Measurements from ENCODE around the gene ARAP1. TPM values are rescaled to one million over a fixed set of nuclear protein-coding genes. Genes with fewer than 3 reads are reported as not detected.

Gene ARAP1
- total and polyA plus RNA-seq, 2 of the 8 experiments (the other 6 are each of a cell fraction or from before 2014, with no cell fraction given), result 25.7 to 61.6 TPM

DNA sequence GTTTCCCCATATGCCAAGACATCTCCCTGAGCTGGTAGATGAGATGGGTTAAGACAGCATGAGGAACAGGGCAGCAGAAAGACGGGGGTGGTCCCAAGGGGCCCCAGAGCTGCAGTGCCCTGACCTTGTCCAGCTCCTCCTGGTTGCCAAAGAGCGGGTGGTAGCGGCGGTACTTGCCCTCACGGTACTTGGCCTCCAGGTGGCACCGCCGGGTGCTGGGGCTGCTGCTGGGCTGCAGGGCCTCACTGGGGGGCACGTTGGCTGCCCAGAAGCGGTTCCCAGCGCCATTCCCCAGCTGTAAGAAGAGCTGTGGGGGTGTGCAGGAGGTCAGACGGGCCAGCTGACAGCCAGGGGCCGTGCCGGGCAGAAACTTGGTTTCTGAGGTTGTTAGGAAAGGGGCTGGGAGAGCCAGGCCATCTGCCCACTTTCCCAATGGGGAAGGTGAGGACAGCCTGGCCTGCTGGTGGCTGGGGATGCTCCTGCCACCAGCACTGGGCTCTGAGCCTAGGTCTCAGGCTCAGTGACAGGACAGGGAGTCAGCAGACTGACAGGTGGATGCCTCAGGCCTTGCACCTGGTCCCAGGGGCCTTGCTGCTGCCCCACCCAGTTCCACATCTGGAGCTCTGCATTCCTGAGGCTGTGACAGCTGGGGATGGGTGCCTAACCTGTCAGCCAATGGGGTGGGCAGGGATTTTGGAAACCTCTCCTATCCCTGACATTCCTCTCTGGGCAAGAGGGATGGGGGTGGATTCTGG is 48.0 kb downstream of the ARAP1 start:
- H2BK5ac ChIP-seq (ENCODE audit: low read depth, low read length), result 0 out of 2 replicates have a peak overlapping the region, but pooled peaks have one; percentile 35
- no peak overlapping the region for H3K56ac ChIP-seq (replicated peaks; ENCODE audit: insufficient read length, low read depth, low read length)
- no peaks in the 10 kb centered on the region for H3K79me2 ChIP-seq (ENCODE audit: control insufficient read depth in 1 of 2, insufficient read depth in 2 of 2, low read length in 2 of 2)
- peaks cover 1 to 12% of the 10 kb centered on the region in 2 experiments for H4K20me1 ChIP-seq (replicated peaks in 1 of 2; ENCODE audit: control insufficient read depth in 1 of 2, insufficient read depth in 2 of 2, low read length in 2 of 2)
- no peak overlapping the region for H2BK15ac ChIP-seq (ENCODE audit: low read length)
- H4K8ac ChIP-seq (ENCODE audit: extremely low read depth, insufficient read depth, low read length), result no peak overlapping the region; the same call in 1 of the 2 replicates
- peaks cover 2% of the 10 kb centered on the region; the same call in 1 of the 2 replicates for H3K23me2 ChIP-seq (ENCODE audit: low read depth, low read length)
- no peaks in the 10 kb centered on the region for H3K27me3 ChIP-seq (replicated peaks in 1 of 4; ENCODE audit: control insufficient read depth in 3 of 4, extremely low read depth in 1 of 4, insufficient read depth in 3 of 4, low read length in 3 of 4)
- no peaks in the 10 kb centered on the region; the same call in 1 of the 2 replicates for H3K79me1 ChIP-seq (ENCODE audit: low read depth, low read length)
- H4K91ac ChIP-seq (replicated peaks; ENCODE audit: insufficient read length, low read length), result no peak overlapping the region
- peak overlapping the region; percentile 32 for H3K18ac ChIP-seq (ENCODE audit: extremely low read depth, low read length)
- peaks cover 11 to 40% (median 33%) of the 10 kb centered on the region in 4 experiments for H3K4me1 ChIP-seq (replicated peaks in 1 of 4; ENCODE audit: control insufficient read depth in 3 of 4, insufficient read depth in 4 of 4, low read length in 3 of 4)
- FAIRE-seq, result no peak
- no peak overlapping the region; the same call in 1 of the 2 replicates for H2AK5ac ChIP-seq (ENCODE audit: low read depth, low read length)
- no peaks in the 10 kb centered on the region for H3K9me3 ChIP-seq (ENCODE audit: insufficient read depth in 2 of 2, low read depth in 1 of 2, low read length in 1 of 2)
- H2AFZ ChIP-seq (ENCODE audit: low read length), result no peak overlapping the region
- no peak overlapping the region for H2BK20ac ChIP-seq (ENCODE audit: low read length)
- ChIA-PET CTCF (ENCODE audit: partially characterized antibody) (interaction anchor here (0.5 to 8.3 kb wide), 12 partner anchors 12 to 128 kb away, joined by 3 to 79 read pairs (median 3); no protein-coding TSS in a partner anchor), POLR2A (ENCODE audit: partially characterized antibody) (interaction anchor here (0.9 to 1.2 kb wide), 3 partner anchors 9 to 29 kb away, joined by 3 read pairs; no protein-coding TSS in a partner anchor)
- no peak for DNase-seq (ENCODE audit: low read depth in 1 of 2, low spot score in 2 of 2)
- TF ChIP-seq TEAD4 (IDR thresholded peaks at IDR 0.05; ENCODE audit: low read depth, low read length) (0 out of 2 replicates have a peak, but pooled peaks have one; percentile 32), SP2 (IDR thresholded peaks at IDR 0.05; ENCODE audit: low read length) (no peak), TAF7 (optimal IDR thresholded peaks at IDR 0.05; ENCODE audit: borderline replicate concordance, low read depth, low read length) (no peak), SIN3A (conservative IDR thresholded peaks at IDR 0.05 in 1 of 2, IDR thresholded peaks at IDR 0.05 in 1 of 2; ENCODE audit: low read depth in 1 of 2, low read length in 2 of 2) (peak in 1 of 2 experiments; percentile 53; a peak in 1 of 4 replicates)
- H3K9ac ChIP-seq (replicated peaks in 1 of 4; ENCODE audit: extremely low read depth in 1 of 4, low read depth in 3 of 4, low read length in 3 of 4), result no peak overlapping the region
- no peak overlapping the region for H3K4me3 ChIP-seq (ENCODE audit: extremely low read depth in 1 of 4, insufficient read depth in 2 of 4, low read depth in 3 of 4, low read length in 4 of 4)
- no peak overlapping the region for H3K4ac ChIP-seq (replicated peaks; ENCODE audit: insufficient read length, low read depth, low read length)
- H3K14ac ChIP-seq (ENCODE audit: insufficient read length), result no peak overlapping the region
- WGBS, 2 experiments (ENCODE audit: extremely low coverage in 1 of 2, insufficient coverage in 1 of 2, insufficient read length in 1 of 2, insufficient replicate concordance in 2 of 2, low coverage in 1 of 2, low lambda C conversion rate in 2 of 2, missing lambda C conversion rate in 1 of 2), result 88% methylated on average over 13 of the region's 13 CpGs; no CpG with 5 or more reads in 1 of the 2 experiments
- H2BK12ac ChIP-seq (ENCODE audit: low read depth, low read length), result no peak overlapping the region
- 0 out of 2 replicates have a peak overlapping the region, but pooled peaks have one; percentile 16 for H3K27ac ChIP-seq (ENCODE audit: low read depth, low read length)
- peak overlapping the region in 1 of 2 experiments; percentile 28; a peak in 2 of 4 replicates for H3K4me2 ChIP-seq (ENCODE audit: insufficient read depth in 1 of 2, low read depth in 2 of 2, low read length in 2 of 2)
- no peak overlapping the region for H2BK120ac ChIP-seq (replicated peaks; ENCODE audit: low read depth, low read length)
- H4K5ac ChIP-seq (ENCODE audit: insufficient read length, low read depth, low read length), result peak overlapping the region; percentile 31
- H3K23ac ChIP-seq (ENCODE audit: insufficient read length), result no peak overlapping the region
- peaks cover 0 to 6% (median 0%) of the 10 kb centered on the region in 4 experiments; a peak in 1 of 8 replicates for H3K36me3 ChIP-seq (ENCODE audit: control insufficient read depth in 2 of 4, insufficient read depth in 4 of 4, low read length in 3 of 4)

Measured in H1 (cell line).